ENCODE measurements around the gene FKBP9.
"Not testable (repeated sequence)": the region's sequence is repeated elsewhere in the genome, so short reads cannot be mapped to it uniquely, and the experiment has no call there.

The FKBP9 gene

GRCh38 chr7:32957326-32958045 lies at the start of gene FKBP9:
Gene FKBP9 (plus strand): TSS chr7:32957440. CDS start chr7:32957574, 134 bp downstream.
- DNase-seq, result peak; percentile 51 to 96 (median 70)
- intact Hi-C loops (cut with DNase I), result loop anchor here (2.0 to 5.0 kb wide), 2 partner anchors 15 to 105 kb away; partner anchors contain the start of gene NT5C3A

GRCh38 chr7:32910195-32910594 lies 47.0 kb upstream of the FKBP9 start:
- intact Hi-C loops (cut with DNase I), result no loop called here
- DNase-seq, result no peak

- intact Hi-C loops (cut with DNase I), result no loop called here
- no peak for DNase-seq
Measured at GRCh38 chr7:32914184-32914583, 43.1 kb upstream of the FKBP9 start.

- intact Hi-C loops (cut with DNase I), result no loop called here
- DNase-seq, result no peak
Measured at GRCh38 chr7:32915041-32915536, 42.2 kb upstream of the FKBP9 start.

DNA sequence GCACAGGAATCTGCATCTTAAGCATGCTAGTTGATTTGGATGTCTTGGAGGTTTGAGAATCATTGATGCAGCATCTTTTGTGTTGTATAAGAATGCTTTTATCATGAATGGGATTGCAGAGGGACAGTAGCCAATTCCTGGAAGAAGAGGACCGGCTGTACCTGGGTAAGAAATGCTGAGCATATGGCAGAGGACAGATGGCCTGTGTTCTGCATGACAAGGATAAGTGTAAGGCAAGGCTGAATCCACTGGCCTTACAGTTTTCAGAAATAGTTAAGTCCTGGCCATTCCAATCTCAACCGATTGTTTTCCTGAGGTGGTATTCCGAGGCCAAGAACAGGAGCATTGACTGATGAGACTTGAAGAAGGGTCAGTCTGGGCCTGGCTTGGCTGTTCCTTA lies 41.2 kb upstream of the FKBP9 start:
- intact Hi-C loops (cut with DNase I), result no loop called here
- DNase-seq, result peak in 1 of 10 donors; percentile 45

GRCh38 chr7:32916994-32917393 lies 40.2 kb upstream of the FKBP9 start:
- intact Hi-C loops (cut with DNase I); DNase-seq: not testable (repeated sequence)

- intact Hi-C loops (cut with DNase I), result no loop called here
- no peak for DNase-seq
Measured at GRCh38 chr7:32921896-32922295, 35.3 kb upstream of the FKBP9 start.

DNA sequence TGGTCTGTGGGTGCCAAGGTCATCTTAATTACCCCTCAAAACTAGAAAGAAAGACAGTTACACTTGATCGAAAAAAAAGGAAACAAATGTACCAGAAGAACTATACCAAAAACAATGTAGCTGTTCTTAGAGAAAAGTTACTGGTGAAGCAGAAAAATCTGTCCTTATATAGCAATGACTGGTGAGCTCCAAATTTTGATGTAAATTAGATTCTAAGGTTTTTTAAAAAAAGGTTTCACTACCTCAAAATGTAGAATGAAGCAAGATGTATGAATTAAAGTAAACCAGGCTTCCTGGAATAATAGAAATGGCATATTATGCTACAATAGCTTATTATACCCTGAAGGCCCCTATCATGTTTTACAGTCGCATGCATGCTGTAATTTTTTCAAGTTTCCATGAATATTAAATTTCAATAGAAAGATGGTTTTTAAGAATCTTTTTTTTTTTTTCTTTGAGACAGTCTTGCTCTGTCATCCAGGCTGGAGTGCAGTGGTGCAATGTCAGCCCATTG lies 28.4 kb upstream of the FKBP9 start:
- no peak for DNase-seq
- intact Hi-C loops (cut with DNase I), result no loop called here

DNA sequence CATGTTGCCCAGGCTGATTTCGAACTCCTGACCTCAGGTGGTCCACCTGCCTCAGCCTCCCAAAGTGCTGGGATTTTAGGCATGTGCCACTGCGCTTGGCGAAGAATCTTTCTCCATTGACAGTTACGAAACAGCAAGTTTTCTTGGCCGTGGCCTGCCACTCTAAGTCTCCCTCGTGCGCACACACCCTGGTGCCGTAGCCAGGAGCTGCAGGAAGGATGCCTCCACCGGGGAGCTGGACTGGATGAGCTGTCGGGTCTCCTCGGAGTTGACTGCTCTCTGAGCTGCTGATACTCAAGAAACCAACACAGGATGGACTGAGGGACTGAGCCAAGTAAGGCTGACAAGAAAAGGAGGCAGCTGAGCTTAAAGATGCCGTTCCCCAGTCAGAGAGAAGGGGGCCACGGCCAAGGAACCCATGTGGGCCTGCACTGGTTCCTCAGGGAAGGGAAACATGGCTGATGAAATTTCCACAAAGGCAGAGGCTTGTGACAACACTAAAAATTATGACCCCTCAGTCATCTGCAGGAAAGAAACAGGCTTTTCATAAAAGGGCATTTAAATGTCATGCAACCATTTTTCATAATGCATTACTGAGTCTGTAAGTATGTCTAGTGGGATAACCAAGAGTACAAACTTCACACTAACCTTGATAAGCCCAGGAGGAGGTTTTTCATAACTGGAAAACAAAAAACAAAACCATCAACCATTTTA lies 27.7 kb upstream of the FKBP9 start:
- intact Hi-C loops (cut with DNase I), result no loop called here
- no peak for DNase-seq

- intact Hi-C loops (cut with DNase I), result no loop called here
- DNase-seq, result no peak
Measured at GRCh38 chr7:32930378-32930777, 26.9 kb upstream of the FKBP9 start.

DNA sequence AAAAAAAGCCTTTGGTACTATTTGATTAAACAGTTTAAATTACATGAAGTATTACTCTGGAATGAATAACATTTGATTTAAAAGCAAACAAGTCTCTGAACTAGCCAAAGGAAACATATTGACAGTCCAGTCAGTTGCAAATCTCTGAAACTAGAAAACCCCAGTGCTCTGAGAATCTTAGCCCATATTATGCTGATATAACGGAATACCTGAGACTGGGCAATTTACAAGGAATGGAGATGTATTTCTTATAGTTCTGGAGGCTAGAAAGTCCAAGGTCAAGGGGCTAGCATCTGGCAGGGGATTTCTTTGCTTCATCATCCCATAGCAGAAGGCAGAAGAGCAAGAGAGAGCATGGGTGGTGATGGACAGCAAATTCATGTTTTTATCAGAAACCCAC lies 21.7 kb upstream of the FKBP9 start:
- no peak for DNase-seq
- intact Hi-C loops (cut with DNase I), result no loop called here

- DNase-seq, result no peak
- intact Hi-C loops (cut with DNase I), result no loop called here
Measured at GRCh38 chr7:32936689-32937088, 20.6 kb upstream of the FKBP9 start.

DNA sequence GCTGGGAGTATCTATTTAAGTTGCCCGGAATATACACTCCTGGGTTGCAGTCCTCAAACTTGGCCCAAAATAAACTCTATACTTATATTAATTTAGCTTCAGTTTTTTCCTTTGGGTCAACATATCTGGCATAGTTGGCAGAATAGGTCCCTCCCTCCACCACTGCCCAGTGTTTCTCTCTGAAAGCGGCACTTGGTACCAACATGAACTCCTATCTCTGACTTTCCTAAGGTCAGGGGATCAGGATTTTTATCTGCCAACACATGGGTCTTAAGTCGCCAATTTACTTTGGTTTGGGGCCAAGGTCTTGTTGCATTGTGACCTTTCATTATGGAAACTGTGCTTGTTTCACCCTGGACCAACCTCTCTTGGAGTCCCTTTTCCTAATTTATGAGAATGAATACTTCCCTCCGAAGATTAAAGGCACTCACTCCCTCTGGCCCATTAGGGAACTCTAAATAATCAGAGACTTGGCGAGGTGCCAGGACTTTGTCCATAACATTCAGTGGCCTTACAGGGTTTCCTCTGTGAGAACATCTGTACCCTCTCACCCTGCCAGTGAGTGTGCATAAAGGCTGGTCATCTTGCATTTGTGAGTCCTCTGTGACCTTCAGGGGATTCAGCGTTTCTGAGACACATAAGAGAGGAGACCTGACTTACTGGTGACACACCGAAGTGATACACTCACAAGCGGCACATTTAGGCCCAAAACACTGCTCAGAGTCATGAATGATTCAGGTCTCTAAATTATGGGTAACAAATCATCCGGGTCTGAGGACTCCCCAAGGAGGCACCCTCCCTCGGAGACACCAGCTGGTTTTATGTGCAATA lies 19.7 kb upstream of the FKBP9 start:
- DNase-seq, result peak in 1 of 10 donors; percentile 43
- intact Hi-C loops (cut with DNase I), result no loop called here

GRCh38 chr7:32941181-32941580 lies 16.1 kb upstream of the FKBP9 start:
- intact Hi-C loops (cut with DNase I), result no loop called here
- no peak for DNase-seq

DNA sequence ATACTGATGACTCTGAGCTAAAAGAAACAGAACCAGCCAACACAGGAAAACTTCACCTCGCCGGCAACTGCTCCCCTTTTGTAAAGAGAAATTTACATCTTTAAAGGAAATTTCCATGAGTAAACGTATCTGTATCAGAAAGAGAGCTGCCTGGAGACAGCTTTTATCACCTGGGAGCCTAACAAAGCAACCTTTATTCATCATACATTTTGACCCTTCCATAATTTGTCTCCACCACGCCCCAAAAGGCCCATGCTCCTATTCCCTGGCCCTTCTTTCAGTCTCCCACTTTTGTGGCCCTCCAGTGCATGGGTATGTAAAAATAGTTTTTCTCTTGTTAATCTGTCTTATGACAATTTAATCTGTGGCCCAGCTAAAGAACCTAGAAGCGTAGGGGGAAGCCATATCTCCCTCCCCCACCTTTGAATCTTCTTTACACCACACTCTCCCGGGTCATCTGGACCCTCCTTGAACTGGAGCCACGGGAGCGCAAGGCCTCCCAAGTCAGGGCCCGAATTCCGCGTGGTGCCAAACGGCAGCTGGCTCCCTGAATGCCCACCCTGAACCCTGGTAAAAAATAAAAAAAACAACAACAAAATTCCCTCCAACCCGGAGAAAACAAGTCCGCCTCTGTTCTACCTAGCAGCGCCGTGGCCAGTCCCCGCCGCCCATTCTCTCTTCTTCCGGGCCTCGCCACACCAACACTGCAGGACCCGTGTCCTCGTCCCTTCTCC lies 15.4 kb upstream of the FKBP9 start:
- intact Hi-C loops (cut with DNase I), result loop anchor here (1.0 to 2.0 kb wide), 3 partner anchors 15 to 121 kb away; partner anchors contain the start of genes FKBP9 and NT5C3A
- peak in 2 of 10 donors; percentile 16 to 80 for DNase-seq

DNA sequence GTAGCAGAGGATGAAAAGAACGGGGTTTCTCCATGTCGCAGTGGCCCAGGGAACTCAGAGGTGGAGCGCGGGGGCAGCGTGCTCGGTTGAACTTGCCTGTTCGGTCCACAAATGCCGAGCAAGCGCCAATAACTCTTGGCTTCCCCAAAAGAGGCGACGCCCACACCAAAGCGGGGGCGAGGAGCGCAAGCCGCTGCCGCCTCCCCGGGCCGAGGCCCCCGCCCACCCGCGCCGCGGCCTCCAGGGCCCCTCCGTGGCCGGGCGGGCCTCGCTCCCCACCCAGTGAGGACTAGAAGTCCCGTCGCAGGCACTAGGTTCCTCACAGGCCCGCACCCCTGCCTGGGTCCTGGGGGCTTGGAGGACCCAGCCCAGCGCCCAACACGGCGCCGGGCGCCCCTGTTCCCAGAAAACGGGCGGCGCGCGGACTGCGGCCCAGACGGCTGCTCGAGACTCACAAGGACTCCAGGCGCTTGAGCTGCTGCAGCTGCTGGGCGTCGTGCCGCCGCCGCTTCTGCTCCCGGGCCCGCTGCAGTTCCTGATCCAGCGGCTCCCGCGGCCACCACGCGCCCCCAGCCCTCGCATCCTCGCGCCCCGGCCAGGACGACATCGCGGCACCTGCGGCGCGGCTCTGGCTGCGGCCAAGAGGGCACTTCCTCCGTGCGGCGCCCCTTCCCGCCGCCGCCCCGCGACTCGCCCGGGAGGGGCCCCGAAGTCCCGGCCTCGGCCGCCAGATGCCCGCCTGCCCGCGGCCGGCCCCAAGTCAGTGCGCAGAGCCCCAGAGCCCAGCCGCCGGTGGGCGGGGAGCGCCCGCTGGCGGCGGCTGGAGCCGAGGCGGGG lies 14.6 kb upstream of the FKBP9 start:
- intact Hi-C loops (cut with DNase I), result loop anchor here (1.0 to 2.0 kb wide), 4 partner anchors 14 to 120 kb away; partner anchors contain the start of genes FKBP9 and NT5C3A
- DNase-seq, result peak; percentile 68 to 97 (median 78)

DNA sequence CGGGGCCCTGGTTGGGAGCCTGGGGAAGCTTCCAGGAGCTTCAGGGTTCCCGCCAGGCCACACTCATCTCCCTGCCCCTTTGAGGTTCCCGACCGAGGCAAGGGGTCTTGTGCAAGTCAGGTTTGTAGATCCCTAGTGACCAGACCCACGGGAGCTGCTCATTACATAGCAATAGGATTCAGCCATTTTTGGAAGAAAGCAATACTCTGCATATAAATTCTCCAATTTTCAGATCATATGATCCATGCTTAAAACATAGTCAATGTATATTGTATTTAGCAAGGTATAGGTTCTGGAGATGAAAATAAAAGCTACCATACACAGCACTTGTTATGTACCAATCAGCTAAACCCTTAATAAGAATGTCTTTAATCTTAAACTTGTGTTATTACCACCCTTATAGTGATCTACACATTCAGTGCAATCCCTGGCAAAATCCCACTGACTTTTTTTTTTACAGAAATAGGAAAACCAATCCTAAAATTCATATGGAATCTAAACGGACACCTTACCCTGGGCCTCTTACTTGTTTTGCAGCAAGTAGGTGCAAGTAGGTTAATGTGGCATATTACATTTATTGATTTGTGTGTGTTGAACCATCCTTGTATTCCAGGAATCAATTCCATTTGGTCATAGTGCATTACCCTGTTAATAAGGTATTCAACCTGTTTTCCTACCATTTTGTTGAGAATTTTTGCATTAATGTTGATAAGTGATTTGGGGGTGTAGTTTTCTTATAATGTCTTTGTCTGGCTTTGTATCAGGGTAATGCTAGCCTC lies 13.8 kb upstream of the FKBP9 start:
- intact Hi-C loops (cut with DNase I), result loop anchor here (1.0 to 2.0 kb wide), 3 partner anchors 13 to 119 kb away; partner anchors contain the start of genes FKBP9 and NT5C3A

GRCh38 chr7:32947420-32947983 lies 9.7 kb upstream of the FKBP9 start:
- DNase-seq, result no peak
- intact Hi-C loops (cut with DNase I), result no loop called here

More for the DNA sequence above, 13.8 kb upstream of the FKBP9 start:
- DNase-seq, result no peak
